HAP-1 (cell line): ENCODE measurements around the gene LAMA5.

Experiments
- DNase-seq, 2 experiments: peaks; one replicate each; pipeline ENCODE4 v3.0.0-alpha.2; 2016 to 2020; ENCODE audit warnings: low spot score in 2 of 2
- H3K27me3 ChIP-seq: fragments of 250-450 bp; sonication (Bioruptor Pico); 2 replicates; pipeline ENCODE4 v1.5.1; 2020; ENCODE audit warnings: low read depth, mild to moderate bottlenecking, moderate library complexity
- H3K36me3 ChIP-seq: fragments of 250-450 bp; sonication (Bioruptor Pico); replicated peaks from 2 replicates; pipeline ENCODE4 v1.5.1; 2020; ENCODE audit warnings: mild to moderate bottlenecking
- H3K4me1 ChIP-seq: fragments of 250-450 bp; sonication (Bioruptor Pico); 2 replicates; pipeline ENCODE4 v1.5.1; 2020; ENCODE audit warnings: mild to moderate bottlenecking
- H3K4me3 ChIP-seq: fragments of 250-450 bp; sonication (Bioruptor Pico); 2 replicates; pipeline ENCODE4 v1.5.1; 2020; ENCODE audit warnings: mild to moderate bottlenecking, moderate library complexity
- H3K9me3 ChIP-seq: fragments of 250-450 bp; sonication (Bioruptor Pico); 2 replicates; pipeline ENCODE4 v1.5.1; 2020; ENCODE audit warnings: mild to moderate bottlenecking, moderate library complexity
- in situ Hi-C: fragments of 300-500 bp; cut with MboI; formaldehyde crosslinking; loops from 3 replicates; pipeline ENCODE4 v1.14.3; 2020; ENCODE audit warnings: low sequenced_read_pairs, inconsistent platforms, mixed read lengths

LAMA5 gene

DNA sequence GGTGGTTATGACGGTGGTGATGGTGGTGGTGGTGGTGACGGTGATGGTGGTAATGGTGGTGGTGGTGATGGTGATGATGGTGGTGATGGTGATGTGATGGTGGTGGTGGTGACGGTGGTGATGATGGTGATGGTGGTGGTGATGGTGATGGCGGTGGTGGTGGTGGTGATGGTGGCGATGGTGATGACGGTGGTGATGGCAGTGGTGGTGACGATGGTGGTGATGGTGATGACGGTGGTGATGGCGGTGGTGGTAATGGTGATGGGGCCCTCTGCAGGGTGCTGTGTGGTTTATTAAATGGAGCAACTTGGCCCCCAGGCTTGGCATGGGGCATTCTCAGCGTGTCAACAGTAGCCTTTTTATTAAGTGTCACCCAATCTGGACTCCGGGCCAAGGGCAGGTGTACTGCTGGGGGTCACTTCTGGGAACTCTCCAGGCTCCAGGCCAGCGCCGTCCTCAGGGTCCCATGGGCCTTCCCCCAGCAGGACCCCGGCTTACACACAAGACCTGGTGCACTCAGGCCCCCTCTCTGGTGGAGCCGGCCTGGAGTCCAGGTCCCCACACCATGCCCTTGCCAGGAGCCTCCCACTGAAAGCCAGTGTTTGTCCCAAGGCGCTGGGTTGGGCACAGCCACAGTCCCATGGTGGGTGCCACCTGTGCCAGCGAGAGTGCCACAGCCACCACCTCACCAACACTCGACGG lies 31.2 kb upstream of the LAMA5 start:
- H3K9me3 ChIP-seq = no peaks in the 10 kb centered on the region
- no peak overlapping the region for H3K4me3 ChIP-seq
- no peak for DNase-seq
- no peaks in the 10 kb centered on the region for H3K27me3 ChIP-seq
- H3K36me3 ChIP-seq = peaks cover under 1% of the 10 kb centered on the region
- no peaks in the 10 kb centered on the region for H3K4me1 ChIP-seq
- in situ Hi-C loops = no loop called here

DNA sequence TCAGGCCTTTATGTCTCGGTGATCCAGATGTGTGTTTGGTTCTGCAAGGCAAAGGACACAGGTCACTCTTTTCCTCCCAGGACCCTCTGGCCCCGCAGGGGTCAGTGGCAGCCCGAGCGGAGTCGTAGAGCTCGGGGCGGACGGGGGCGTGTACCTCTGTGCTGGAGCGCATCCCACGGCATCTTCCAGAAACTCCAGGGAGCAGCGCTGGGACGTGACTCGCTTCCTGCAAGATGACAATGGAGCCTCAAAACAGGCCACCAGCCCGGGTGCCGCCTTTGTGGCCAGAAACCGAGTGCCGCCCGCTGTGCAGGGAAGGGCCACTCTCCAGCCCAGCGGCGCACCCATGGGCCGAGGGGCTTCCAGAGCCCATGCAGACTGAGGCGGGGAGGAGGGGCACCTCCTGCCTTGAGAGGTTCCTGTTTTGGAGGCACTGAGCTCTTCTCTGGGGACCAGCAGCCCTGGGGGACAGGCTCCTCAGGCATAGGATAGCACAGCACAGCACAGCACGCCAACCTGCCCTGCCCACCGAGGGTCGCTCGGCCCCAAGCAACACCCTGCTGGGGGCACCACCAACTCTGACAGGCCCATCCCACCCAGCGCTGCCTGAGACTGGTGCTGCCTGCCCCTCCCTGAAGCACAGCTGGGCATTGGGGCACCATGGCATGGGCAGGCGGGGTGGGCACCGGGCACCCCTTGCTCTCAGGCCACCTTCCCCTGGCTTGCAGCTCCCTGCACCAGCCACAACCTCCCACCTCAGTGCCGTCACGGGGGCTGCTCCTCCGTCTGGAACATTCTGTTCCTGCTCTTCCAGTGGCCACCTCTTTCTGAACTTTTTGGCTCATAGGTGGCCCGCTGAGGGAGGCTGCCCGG lies 29.5 kb upstream of the LAMA5 start:
- Histone ChIP-seq H3K4me1 (no peaks in the 10 kb centered on the region), H3K9me3 (no peaks in the 10 kb centered on the region), H3K4me3 (no peak overlapping the region), H3K36me3 (peaks cover 11% of the 10 kb centered on the region), H3K27me3 (no peaks in the 10 kb centered on the region)
- in situ Hi-C loops = no loop called here
- DNase-seq = no peak

DNA sequence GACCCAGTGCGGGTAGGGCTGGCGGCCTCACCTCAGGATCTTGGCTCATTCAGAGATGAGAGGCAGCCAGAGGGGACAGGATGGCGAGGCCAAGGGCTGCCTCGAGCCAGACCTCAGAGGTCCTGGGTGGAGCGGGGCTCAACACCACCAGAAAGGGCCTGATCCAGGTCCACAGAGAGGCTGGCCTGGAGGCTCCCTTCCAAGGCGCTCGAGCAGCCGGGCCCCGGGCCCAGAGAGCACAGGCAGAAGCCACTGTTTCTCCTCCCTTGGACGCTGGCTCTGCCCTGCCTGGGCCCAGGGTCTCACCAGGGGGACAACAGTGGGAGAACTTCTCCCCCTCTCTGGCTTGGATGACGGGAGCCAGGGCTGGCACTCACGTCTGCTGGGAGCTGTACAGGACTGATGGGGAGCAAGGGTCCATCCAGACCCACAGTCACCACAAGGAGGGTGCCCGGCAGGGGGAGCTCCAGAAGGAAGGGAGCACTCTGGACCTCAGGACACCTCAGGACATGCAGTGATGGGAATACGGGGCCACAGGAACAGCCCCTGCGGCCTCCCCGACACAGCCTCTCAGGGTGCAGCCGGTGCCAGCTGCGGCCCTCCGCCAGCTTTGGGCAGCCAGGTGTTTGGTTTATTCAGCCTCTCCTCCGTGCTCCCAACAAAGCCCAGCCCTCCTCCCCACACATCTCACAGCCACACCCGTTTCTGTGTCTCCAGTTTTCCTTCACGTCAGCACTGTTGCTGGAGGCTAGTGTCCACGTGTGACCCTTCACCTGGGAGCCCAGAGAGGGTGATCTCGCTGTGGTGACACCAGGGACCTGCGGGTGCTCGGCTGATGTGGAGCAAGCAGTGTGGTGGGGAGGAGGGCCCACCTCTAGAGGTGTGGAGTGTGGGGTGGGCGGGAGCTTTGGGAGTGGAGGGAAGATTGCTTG lies 28.5 kb upstream of the LAMA5 start:
- no peak overlapping the region for H3K4me3 ChIP-seq
- no peaks in the 10 kb centered on the region for H3K27me3 ChIP-seq
- no peaks in the 10 kb centered on the region for H3K9me3 ChIP-seq
- peaks cover 20% of the 10 kb centered on the region for H3K36me3 ChIP-seq
- in situ Hi-C loops = no loop called here
- no peak for DNase-seq
- no peaks in the 10 kb centered on the region for H3K4me1 ChIP-seq

DNA sequence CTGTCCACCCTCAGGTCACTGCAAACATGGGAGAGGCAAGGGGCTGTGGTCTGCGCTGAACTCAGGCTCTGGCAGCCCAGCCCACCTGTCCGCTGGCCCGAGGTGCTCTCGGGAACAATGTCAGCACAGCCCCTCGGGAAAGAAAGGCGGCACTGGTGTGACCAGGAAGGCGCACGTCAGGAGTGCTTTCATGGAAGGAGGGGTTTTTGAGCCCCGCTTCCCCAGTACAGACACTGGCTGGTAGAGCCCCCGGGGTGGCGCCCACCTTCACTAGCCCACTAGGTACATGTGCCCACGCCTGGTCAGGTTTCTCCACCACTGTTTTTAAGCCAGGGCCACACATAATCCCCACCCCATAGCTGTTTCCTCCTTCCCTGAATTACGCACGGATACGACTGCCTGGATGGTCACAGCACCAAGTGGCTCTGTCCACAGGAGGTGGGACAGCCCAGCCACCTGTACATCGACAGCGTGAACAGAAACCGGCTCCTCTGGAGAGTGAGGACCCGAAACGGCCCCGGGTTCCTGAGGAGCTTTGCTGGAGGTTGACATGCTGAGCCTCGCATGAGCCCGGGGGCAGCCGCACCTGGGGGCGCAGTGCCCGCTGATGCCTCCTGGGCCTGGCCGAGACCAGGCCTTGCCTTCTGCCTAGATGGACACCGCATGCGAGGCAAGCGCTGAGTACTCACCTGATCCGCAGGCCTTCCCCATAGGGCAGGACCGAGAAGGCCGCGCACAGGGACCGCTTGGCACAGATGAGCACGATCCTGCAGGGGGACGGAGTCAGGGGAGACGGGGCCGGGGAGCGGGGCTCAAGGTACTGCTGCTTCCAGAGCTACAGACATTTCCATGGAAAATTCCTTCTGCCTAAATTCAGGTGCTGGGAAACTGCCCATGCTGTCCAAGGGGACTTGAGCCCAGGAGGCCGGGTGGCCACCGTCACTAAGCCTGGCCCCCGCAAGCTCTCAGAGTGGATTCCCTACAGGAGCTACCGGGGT lies 27.4 kb upstream of the LAMA5 start:
- no peak overlapping the region for H3K4me3 ChIP-seq
- no peaks in the 10 kb centered on the region for H3K9me3 ChIP-seq
- peaks cover 31% of the 10 kb centered on the region for H3K36me3 ChIP-seq
- in situ Hi-C loops = no loop called here
- H3K27me3 ChIP-seq = no peaks in the 10 kb centered on the region
- H3K4me1 ChIP-seq = no peaks in the 10 kb centered on the region
- DNase-seq = no peak

DNA sequence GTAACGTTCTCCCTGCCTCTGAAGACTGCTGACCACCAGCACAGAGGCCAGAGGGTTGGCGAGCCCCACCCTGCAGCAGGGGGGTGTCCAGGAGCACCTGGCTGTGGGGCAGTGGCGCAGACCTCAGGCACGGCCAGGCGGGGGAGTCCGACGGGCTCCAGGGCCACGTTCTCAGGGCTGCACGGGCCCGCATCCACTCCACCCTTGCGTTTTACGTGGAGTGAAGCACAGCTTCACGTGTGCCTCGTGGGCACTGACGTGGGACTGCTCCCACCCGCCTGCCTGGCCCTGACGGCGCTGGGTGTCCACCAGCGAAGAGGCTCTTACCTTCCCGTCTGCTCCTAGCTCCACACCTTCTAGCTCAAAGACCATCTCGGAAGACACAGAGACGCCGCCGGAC lies 26.7 kb upstream of the LAMA5 start:
- DNase-seq = no peak
- in situ Hi-C loops = no loop called here
- H3K9me3 ChIP-seq = no peaks in the 10 kb centered on the region
- H3K4me1 ChIP-seq = peaks cover under 1% of the 10 kb centered on the region; the same call in 1 of the 2 replicates
- no peaks in the 10 kb centered on the region for H3K27me3 ChIP-seq
- peaks cover 38% of the 10 kb centered on the region for H3K36me3 ChIP-seq
- H3K4me3 ChIP-seq = no peak overlapping the region

DNA sequence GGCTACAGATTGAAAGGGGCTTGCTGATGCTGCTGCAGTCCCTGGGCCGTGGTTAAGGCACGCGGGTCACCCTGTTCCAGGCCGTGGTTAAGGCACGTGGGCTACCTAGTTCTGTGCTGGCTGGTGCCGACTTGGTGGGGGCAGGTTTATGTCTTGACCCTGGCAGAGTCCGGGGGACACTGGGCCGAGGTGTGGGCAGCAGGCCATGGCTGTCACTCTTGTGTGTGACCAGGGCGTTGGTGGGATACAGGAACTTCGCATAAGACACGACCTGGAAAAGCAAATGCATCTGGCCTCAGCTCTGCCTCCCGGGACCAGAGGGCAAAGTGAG lies 26.2 kb upstream of the LAMA5 start:
- H3K4me3 ChIP-seq = no peak overlapping the region
- H3K36me3 ChIP-seq = peaks cover 43% of the 10 kb centered on the region
- peaks cover 5% of the 10 kb centered on the region for H3K4me1 ChIP-seq
- in situ Hi-C loops = no loop called here
- no peaks in the 10 kb centered on the region for H3K27me3 ChIP-seq
- no peaks in the 10 kb centered on the region for H3K9me3 ChIP-seq
- no peak for DNase-seq

DNA sequence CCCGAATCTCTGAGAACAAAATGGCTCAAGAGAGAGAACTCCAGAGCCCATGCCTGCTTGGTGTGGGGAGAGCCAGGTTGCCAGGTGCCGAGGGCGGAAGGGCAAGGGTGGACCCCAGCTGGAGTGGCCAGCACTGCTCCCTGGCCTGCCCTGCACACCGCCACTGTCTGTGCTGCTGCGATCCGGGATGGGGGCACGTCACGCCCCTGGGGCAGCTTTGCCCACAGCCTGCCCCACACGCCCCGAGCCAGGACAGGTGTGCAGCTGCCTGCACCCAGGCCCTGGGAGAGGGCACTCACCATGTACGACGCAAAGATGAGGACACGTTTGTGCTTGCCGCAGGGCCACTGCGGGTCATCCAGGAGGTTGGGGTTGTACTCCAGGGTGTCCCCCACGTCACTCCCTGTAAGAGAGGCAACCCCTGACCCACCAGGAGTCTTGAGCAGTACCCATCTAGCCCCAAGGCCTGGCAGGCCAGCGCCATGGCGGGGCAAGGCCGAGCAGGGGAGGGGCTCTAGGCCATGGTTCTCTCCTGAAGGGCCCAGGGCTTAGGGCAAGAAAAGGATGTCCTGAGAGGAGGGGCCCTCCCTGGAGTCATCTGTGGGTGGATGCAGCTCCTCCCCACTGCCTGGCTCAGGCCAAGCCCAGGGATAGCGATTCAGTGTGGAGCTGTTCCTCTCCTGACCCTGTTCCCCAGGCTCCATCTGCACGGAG lies 25.7 kb upstream of the LAMA5 start:
- no peak for DNase-seq
- Histone ChIP-seq H3K27me3 (no peaks in the 10 kb centered on the region), H3K4me1 (peaks cover 11% of the 10 kb centered on the region), H3K9me3 (no peaks in the 10 kb centered on the region), H3K4me3 (no peak overlapping the region), H3K36me3 (peaks cover 48% of the 10 kb centered on the region)
- in situ Hi-C loops = no loop called here

DNA sequence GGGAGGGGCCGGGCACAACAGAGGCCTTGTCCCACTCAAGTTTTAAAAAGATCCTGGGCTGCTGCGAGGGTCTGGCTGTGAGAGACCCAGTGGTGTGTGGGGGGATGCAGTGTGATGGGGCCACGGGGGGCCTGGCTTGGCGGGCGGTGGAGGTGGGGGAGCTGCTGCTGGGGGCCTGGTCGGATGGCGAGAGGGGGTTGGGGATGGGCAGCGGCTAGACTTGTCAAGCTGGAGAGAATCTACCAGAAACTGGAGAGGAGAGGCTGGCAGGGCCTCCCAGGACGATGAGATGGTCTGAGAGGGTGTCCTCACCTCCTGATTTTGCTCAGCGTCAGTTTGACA lies 24.9 kb upstream of the LAMA5 start:
- no peak for DNase-seq

DNA sequence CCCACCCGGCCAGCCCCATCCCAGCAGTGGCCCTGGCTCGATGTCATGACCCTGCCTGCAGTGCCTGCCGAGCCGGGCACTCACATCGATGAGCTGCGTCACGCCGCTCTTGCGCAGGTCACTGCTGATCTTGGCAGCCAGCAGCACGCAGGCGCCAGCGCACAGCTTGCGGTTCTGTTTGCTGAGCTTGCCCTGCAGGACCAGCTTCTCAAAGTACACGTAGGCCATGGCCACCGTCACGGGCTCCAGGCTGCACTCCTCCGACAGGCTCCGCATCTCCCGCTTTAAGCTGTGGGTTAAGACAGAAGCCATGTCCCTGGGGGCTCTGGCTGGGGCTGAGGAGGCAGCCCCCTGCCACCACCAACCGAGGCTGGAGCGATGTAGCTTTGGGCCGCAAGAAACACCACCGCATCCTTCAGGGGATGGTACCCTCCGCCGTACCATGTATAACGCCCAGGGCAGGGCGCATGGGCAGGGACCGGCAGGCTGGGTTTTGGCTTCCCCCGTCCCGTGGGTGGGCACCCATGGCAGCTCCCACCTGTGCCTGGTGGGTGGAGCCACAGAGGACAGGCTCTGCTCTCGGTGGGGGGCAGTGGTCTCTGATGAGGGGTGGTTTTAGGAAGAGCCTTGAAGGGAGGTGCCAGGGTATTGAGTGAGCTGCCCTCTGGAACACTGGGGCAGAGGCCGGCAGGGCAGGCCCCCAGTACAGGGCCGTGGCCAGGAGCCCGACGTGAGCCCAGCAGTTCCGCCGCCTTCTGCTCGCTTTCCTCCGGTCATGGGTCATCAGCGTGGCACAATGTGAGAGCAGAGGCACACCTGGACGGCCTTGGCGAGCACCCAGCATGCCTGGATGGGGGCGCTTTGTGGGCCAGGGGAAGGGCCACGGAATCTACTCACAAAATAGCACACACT lies 24.3 kb upstream of the LAMA5 start:
- no peak for DNase-seq
- no peak overlapping the region for H3K4me3 ChIP-seq
- no peaks in the 10 kb centered on the region for H3K9me3 ChIP-seq
- peaks cover 12% of the 10 kb centered on the region for H3K4me1 ChIP-seq
- H3K27me3 ChIP-seq = no peaks in the 10 kb centered on the region
- peaks cover 55% of the 10 kb centered on the region for H3K36me3 ChIP-seq
- in situ Hi-C loops = no loop called here

More for the DNA sequence above, 24.9 kb upstream of the LAMA5 start:
- no peak overlapping the region for H3K4me3 ChIP-seq
- H3K9me3 ChIP-seq = no peaks in the 10 kb centered on the region
- peaks cover 12% of the 10 kb centered on the region for H3K4me1 ChIP-seq
- in situ Hi-C loops = no loop called here
- peaks cover 55% of the 10 kb centered on the region for H3K36me3 ChIP-seq
- no peaks in the 10 kb centered on the region for H3K27me3 ChIP-seq

DNA sequence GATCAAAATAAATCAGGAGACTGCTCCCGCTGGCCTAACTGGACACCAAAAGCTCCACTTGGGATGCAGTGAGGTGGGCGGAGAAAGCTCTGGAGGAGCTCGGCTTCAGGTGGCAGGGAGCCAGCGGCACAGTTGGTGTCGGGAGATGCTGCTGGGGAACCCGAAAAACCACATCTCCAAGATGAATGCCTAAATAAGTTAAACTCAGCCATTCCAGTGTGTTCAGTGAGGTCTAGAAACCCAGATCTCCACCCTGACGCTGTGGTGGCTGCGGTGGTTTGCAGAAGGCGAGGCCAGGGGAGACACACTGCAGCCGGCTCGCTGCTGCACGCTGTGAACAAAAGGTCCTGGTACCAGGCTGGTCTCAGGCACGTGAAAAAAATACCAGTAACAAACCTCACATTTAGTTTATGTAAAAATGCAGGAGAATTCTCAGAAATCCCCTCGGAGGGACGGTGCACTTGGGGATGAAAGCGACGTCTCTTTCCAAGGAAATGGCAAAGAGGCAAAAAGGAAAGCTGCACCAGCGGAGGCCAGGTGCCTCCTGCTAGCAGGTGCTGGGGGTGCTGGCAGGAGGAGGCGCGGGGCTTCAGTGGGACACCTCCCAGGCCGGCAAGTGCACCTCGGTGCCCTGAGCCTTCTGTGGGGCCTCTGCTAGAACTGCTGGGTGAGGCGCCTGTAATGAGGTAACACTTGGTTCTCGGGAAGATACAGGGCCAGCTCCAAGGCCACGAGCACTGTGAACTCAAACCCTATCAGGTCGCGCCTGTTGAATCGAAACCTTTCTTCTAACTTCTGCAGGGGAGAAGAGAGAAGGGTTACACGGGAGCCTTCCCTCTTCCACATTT lies 23.4 kb upstream of the LAMA5 start:
- in situ Hi-C loops = no loop called here

DNA sequence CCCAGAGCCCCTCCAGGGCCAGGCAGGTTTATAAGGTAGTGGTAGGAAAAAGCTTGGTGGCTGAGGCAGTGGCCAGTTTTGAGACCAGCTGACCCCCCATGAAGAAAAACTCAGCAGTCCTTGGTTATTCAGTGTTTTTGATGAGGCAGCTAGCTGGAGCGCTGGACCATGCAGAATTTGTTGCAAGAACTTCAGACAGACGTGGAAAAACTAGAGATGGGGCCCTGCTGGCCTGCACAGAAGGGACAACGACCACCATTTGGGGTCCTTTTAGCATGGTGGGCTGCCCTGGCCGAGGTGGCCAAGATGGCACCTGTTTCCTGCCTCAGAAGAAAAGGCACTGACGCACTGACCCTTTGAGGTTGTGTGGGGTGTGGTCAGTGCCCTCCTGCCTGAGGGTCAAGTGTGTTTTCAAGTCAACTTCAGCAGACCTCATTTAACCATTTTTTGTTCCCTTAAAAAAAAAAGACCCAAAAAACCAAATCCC lies 22.5 kb upstream of the LAMA5 start:
- Histone ChIP-seq H3K9me3 (no peaks in the 10 kb centered on the region; the same call in 1 of the 2 replicates), H3K4me3 (no peak overlapping the region), H3K36me3 (peaks cover 55% of the 10 kb centered on the region), H3K4me1 (peaks cover 16% of the 10 kb centered on the region), H3K27me3 (no peaks in the 10 kb centered on the region)
- no peak for DNase-seq
- in situ Hi-C loops = no loop called here

More for the DNA sequence above, 23.4 kb upstream of the LAMA5 start:
- H3K4me3 ChIP-seq = no peak overlapping the region
- peaks cover 16% of the 10 kb centered on the region for H3K4me1 ChIP-seq
- H3K27me3 ChIP-seq = no peaks in the 10 kb centered on the region
- no peak for DNase-seq
- no peaks in the 10 kb centered on the region; the same call in 1 of the 2 replicates for H3K9me3 ChIP-seq
- H3K36me3 ChIP-seq = peaks cover 55% of the 10 kb centered on the region
